Vagina (tissue), 2 donors: ENCODE measurements around the gene SMCO3. TPM values are rescaled to one million over a fixed set of nuclear protein-coding genes. Genes with fewer than 3 reads are reported as not detected.
A peak's percentile ranks its signal among the peaks of the same experiment; 100 is the strongest.

Source experiments
- DNase-seq, 2 donors: peaks; one replicate each; pipeline ENCODE4 v3.0.0-alpha.2; 2017; ENCODE audit errors: extremely low spot score in 2 of 2
- H3K27ac ChIP-seq: fragments of 200-600 bp; sonication (generic); one replicate; pipeline ENCODE4 v1.5.1; 2019
- H3K27me3 ChIP-seq: fragments of 200-600 bp; sonication (generic); one replicate; pipeline ENCODE4 v1.5.1; 2019
- H3K36me3 ChIP-seq, 2 donors: fragments of 200-600 bp; sonication (generic); one replicate each; pipeline ENCODE4 v1.5.1; 2017 to 2019
- H3K4me1 ChIP-seq: fragments of 200-600 bp; sonication (generic); one replicate; pipeline ENCODE4 v1.5.1; 2019
- H3K4me3 ChIP-seq, 2 donors: fragments of 200-600 bp; sonication (generic); 1 replicate in 1 of 2; 2 replicates in 1 of 2; pipeline ENCODE4 v1.5.1; 2016 to 2019
- H3K9me3 ChIP-seq: fragments of 200-600 bp; sonication (generic); one replicate; pipeline ENCODE4 v1.5.1; 2019
- POLR2A ChIP-seq, 2 donors: fragments of 450-650 bp; IDR thresholded peaks; one replicate each; pipeline ENCODE4 v1.6.1; 2017; ENCODE audit warnings: antibody characterized with exemption in 2 of 2, mild to moderate bottlenecking in 2 of 2, moderate library complexity in 2 of 2
- POLR2AphosphoS5 ChIP-seq, 2 donors: sonication (generic); formaldehyde crosslinking; IDR thresholded peaks; one replicate each; pipeline ENCODE4 v1.9.0; 2017; ENCODE audit warnings: antibody characterized with exemption in 2 of 2, mild to moderate bottlenecking in 2 of 2, low read depth in 1 of 2; ENCODE audit not compliant: insufficient read depth in 1 of 2
- intact Hi-C: fragments of 100-400 bp; cut with DNase I; formaldehyde crosslinking; loops from one replicate; pipeline ENCODE4 v1.15.1; 2023
- total RNA-seq: library from RNA; depleted of rRNA; stranded (reverse); fragments of >200 nt; gene quantifications from one replicate; pipeline ENCODE4 v1.2.3, GENCODE V29; 2016
- TF ChIP-seq, protein P1 (sequence below), 3 experiments: fragments of 450-650 bp in 2 of 3; fragments of 200-600 bp in 1 of 3; sonication (generic) in 1 of 3; IDR thresholded peaks; one replicate each; pipeline ENCODE4 v1.5.1; 2017 to 2019; ENCODE audit warnings: antibody characterized with exemption in 3 of 3, mild to moderate bottlenecking in 2 of 3, moderate library complexity in 2 of 3

SMCO3 gene
- total RNA-seq, 1 donor from 2014 or later, result not detected

DNA sequence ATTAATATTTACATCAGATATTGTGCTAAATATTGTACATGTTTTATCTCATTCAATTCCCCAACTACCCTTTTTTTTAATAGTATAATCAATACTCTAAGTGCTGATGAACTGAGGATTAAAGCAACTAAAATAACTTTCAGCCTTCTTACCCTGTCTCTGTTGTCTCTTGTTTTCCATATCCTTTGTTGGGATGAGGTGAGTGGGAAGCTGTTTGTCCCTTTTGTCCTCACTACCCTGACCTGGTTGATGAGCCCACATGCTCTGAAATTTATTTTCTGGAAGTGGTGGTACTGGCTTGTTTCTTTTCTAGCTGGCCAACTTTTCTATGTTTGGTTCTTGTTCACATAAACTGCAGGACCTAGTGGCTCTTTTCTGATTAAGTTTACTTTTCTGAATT, 38.9 kb upstream of the SMCO3 start:
- H3K4me3 ChIP-seq, result no peak overlapping the region
- intact Hi-C loops, result no loop called here
- H3K36me3 ChIP-seq, result no peaks in the 10 kb centered on the region
- TF ChIP-seq POLR2AphosphoS5 (IDR thresholded peaks at IDR 0.05; ENCODE audit: insufficient read depth in 1 of 2, low read depth in 1 of 2) (no peak), POLR2A (IDR thresholded peaks at IDR 0.05) (no peak)
- TF ChIP-seq, protein P1, sequence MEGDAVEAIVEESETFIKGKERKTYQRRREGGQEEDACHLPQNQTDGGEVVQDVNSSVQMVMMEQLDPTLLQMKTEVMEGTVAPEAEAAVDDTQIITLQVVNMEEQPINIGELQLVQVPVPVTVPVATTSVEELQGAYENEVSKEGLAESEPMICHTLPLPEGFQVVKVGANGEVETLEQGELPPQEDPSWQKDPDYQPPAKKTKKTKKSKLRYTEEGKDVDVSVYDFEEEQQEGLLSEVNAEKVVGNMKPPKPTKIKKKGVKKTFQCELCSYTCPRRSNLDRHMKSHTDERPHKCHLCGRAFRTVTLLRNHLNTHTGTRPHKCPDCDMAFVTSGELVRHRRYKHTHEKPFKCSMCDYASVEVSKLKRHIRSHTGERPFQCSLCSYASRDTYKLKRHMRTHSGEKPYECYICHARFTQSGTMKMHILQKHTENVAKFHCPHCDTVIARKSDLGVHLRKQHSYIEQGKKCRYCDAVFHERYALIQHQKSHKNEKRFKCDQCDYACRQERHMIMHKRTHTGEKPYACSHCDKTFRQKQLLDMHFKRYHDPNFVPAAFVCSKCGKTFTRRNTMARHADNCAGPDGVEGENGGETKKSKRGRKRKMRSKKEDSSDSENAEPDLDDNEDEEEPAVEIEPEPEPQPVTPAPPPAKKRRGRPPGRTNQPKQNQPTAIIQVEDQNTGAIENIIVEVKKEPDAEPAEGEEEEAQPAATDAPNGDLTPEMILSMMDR (IDR thresholded peaks at IDR 0.05), result no peak
- peaks cover 28% of the 10 kb centered on the region for H3K4me1 ChIP-seq
- DNase-seq, result no peak
- no peaks in the 10 kb centered on the region for H3K27me3 ChIP-seq
- H3K9me3 ChIP-seq, result no peaks in the 10 kb centered on the region
- no peak overlapping the region for H3K27ac ChIP-seq

DNA sequence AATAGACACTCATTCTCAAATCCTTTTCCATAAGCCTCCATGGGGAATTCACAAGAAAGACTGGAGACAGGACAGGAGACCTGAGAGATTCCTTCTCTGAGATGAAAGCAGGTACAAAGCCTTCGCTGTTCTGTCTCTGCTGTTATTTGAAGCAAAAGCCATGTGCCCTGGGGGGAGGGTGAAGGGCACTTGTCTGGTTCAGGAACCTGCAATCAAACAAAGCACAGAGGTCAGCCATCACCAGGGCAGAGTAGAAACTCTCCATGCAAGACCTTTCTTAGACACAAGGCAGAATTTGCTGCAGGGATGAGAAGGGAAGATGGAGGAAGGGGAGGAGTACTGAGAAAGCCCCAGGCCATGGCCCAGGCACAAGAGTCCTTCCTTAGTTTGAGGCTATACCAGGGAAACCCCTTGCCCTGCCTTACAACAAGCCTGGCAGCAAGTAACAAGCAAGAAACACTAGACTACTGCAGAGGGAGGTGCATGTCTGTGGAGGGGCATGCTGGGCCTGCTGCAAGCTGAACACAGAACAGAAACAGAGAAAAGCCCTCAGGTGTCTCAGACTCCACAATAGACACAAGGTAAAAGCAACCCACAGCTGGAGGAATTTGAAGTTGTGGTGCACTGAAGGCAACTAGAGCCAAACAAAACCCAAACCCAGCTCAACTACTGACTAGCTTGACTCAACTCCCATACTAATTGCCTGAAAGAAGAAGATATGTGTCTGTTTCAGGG, 37.1 kb upstream of the SMCO3 start:
- Histone ChIP-seq H3K27me3 (no peaks in the 10 kb centered on the region), H3K27ac (peak overlapping the region; percentile 4), H3K4me3 (no peak overlapping the region), H3K36me3 (no peaks in the 10 kb centered on the region), H3K4me1 (peaks cover 41% of the 10 kb centered on the region), H3K9me3 (no peaks in the 10 kb centered on the region)
- TF ChIP-seq, protein P1 (IDR thresholded peaks at IDR 0.05), result no peak
- no peak for DNase-seq
- intact Hi-C loops, result no loop called here

DNA sequence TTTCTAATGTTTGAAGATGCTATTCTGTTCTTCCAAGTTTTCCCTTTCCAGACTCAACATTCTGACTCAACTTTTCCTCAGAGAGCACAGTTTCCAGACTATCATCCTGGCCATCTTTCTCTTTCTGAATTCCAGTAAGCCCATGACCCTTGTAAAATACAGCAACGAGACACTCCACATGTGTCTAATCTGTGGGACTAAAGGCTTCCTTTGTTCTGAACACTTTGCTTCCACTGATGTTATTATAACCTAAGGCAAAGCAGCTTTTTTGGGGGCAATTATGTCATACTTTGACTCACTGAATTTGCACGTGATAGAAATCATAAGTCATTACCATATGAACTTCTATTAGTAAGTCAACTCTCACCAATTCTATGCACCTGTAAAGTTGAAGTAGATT, 35.7 kb upstream of the SMCO3 start:
- no peak for DNase-seq
- no peaks in the 10 kb centered on the region for H3K9me3 ChIP-seq
- H3K27me3 ChIP-seq, result no peaks in the 10 kb centered on the region
- intact Hi-C loops, result loop anchor here (5.0 kb wide), 3 partner anchors 43 to 373 kb away; partner anchors contain the start of gene RERG
- peaks cover 48% of the 10 kb centered on the region for H3K4me1 ChIP-seq
- no peak for TF ChIP-seq POLR2A (IDR thresholded peaks at IDR 0.05)
- peak in 1 of 2 donors; percentile 87 for TF ChIP-seq POLR2AphosphoS5 (IDR thresholded peaks at IDR 0.05; ENCODE audit: insufficient read depth in 1 of 2, low read depth in 1 of 2)
- H3K4me3 ChIP-seq, result no peak overlapping the region
- no peaks in the 10 kb centered on the region for H3K36me3 ChIP-seq
- H3K27ac ChIP-seq, result peak overlapping the region; percentile 4

DNA sequence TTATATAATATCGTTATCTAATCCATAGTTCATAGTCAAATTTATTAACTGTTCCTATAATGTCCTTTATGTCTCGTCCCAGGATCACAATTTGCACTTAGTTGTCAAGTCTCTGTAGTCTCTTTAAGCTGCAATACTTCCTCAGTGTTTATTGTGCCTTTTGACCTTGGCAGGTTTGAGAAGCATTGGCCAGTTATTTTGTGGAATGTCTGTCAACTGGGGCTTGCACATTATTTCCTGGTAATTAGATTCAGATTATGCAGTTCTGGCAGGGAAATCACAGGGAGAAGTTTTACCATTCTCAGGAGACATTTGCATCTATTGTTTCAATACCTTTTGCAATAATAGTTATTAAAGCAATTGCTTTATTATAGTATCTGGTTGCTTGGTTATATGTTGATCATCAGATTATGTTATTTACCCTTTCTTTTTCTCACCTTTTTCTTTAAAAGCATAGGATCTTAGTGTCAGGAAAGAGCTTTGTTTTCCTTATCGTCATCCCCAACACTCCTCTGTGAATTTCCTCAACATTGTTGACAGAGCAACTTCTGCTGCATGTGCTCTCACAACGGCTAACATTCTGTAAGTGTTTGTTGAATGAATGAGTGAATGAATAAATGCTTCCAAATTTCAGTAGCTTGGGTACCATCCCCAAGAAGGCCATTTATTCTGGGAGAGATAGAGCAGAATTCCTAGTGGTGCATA, 33.0 kb upstream of the SMCO3 start:
- Histone ChIP-seq H3K27me3 (no peaks in the 10 kb centered on the region), H3K4me3 (no peak overlapping the region), H3K9me3 (no peaks in the 10 kb centered on the region), H3K36me3 (no peaks in the 10 kb centered on the region), H3K4me1 (peaks cover 35% of the 10 kb centered on the region), H3K27ac (peak overlapping the region; percentile 31)
- intact Hi-C loops, result loop anchor here (5.0 kb wide), 3 partner anchors 45 to 375 kb away; partner anchors contain the start of gene RERG
- TF ChIP-seq POLR2A (IDR thresholded peaks at IDR 0.05), result no peak
- peak in 1 of 2 donors; percentile 45 for TF ChIP-seq POLR2AphosphoS5 (IDR thresholded peaks at IDR 0.05; ENCODE audit: insufficient read depth in 1 of 2, low read depth in 1 of 2)
- DNase-seq, result no peak

DNA sequence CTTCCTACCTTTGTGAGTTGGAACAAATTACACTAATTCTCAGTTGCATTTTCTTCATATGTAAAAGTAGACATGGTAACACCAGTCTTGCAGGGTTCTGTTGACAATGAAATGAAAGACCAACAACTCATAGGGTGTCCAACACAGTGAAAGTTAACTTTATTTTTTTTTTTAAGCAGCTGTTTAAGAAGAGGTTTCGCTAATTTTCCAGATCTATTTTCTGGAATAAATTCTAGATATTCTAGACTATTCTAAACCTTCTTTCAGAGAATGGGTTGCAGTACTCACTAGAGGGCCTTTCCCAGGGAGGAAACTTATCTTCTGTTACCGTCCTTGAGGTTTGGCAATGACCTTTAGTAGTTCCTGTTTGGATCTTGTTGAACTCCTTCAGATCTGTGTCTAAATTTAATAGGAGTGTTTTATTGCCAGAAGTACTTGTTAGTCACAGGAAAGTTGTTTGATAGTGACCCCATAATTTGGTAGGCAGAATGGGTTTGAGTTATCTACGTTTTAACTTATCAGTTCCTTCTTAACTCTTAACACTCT, 32.1 kb upstream of the SMCO3 start:
- Histone ChIP-seq H3K4me3 (no peak overlapping the region), H3K27me3 (no peaks in the 10 kb centered on the region), H3K4me1 (peaks cover 41% of the 10 kb centered on the region), H3K27ac (peak overlapping the region; percentile 31), H3K36me3 (no peaks in the 10 kb centered on the region), H3K9me3 (no peaks in the 10 kb centered on the region)
- TF ChIP-seq POLR2A (IDR thresholded peaks at IDR 0.05) (no peak), POLR2AphosphoS5 (IDR thresholded peaks at IDR 0.05; ENCODE audit: insufficient read depth in 1 of 2, low read depth in 1 of 2) (no peak)
- TF ChIP-seq, protein P1 (IDR thresholded peaks at IDR 0.05), result no peak
- DNase-seq, result no peak
- intact Hi-C loops, result loop anchor here (5.0 kb wide), 3 partner anchors 46 to 376 kb away; partner anchors contain the start of gene RERG
